SK-N-MC (cell line): ENCODE measurements around the gene EXOC3.

Experiments used
- EZH2 ChIP-seq: fragments of 200-600 bp; sonication (generic); IDR thresholded peaks from one replicate; pipeline ENCODE4 v1.6.1; 2017; ENCODE audit warnings: antibody characterized with exemption
- FOXP2 ChIP-seq: optimal IDR thresholded peaks from 2 replicates; pipeline ENCODE3; 2011; ENCODE audit warnings: mild to moderate bottlenecking, moderate library complexity; ENCODE audit not compliant: insufficient read depth; ENCODE audit errors: extremely low read length, control extremely low read depth

DNA sequence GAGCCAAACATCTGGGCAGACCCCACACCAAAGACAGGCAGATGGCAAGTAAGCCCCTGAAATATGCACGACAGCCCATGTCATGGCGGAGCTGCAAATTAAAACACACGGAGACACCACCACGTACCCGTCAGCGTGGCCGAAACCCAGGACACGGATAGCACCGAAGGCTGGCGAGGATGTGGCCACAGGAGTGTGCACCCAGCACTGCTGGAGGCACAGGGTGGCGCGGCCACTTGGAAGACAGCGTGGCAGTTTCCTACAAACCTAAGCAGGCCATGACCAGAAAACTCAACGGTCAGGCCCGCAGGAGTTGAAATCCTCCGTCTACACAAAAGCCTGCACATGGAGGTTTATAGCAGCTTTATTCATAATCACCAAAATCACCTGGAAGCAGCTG, 68.5 kb downstream of the EXOC3 start:
- TF ChIP-seq FOXP2 (no peak), EZH2 (no peak)
